ENCODE measurements around the gene CYB5A.
A peak's percentile ranks its signal among the peaks of the same experiment; 100 is the strongest.

The CYB5A gene

GRCh38 chr18:74278983-74279382 lies 12.8 kb downstream of the CYB5A start:
- Histone ChIP-seq H3K4me1 (ENCODE audit: control insufficient read depth in 1 of 2, insufficient read depth in 2 of 2, low read length in 2 of 2) (peaks cover 39 to 57% of the 10 kb centered on the region in 2 donors), H3K27me3 (ENCODE audit: control insufficient read depth in 1 of 2, insufficient read depth in 2 of 2, low read length in 2 of 2) (no peaks in the 10 kb centered on the region), H3K9ac (ENCODE audit: low read depth in 1 of 2, low read length in 2 of 2) (no peak overlapping the region), H3K36me3 (ENCODE audit: control insufficient read depth in 1 of 2, insufficient read depth in 2 of 2, low read length in 2 of 2) (peaks cover 0 to 22% of the 10 kb centered on the region in 2 donors), H3K9me3 (ENCODE audit: control insufficient read depth in 1 of 2, low read length in 2 of 2) (no peaks in the 10 kb centered on the region), H3K27ac (ENCODE audit: low read depth, low read length) (no peak overlapping the region), H3K4me3 (ENCODE audit: low read depth in 1 of 2, low read length in 2 of 2) (no peak overlapping the region)

GRCh38 chr18:74278058-74278457 lies 13.7 kb downstream of the CYB5A start:
- peaks cover 31 to 50% of the 10 kb centered on the region in 2 donors for H3K4me1 ChIP-seq (ENCODE audit: control insufficient read depth in 1 of 2, insufficient read depth in 2 of 2, low read length in 2 of 2)

DNA sequence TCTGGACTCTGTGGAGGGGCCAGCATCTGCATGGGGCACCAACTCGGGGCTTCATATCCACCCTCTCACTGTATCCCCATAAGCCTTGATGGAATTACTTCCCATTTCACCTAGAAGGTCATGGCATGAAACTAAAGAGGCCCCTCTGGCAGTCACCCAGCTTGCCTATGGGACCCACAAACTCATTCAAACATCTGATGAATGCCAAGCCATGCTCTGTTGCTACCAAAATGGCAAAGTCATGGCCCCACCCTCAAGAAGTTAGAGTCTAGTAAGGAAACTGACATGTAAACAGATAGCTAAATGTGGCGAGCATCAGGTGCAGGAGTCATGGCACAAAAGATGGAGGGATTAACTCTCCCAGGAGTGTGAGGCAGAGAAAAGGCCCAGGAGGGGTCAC lies 14.5 kb downstream of the CYB5A start:
- no peak overlapping the region for H3K27ac ChIP-seq (ENCODE audit: low read depth, low read length)
- H3K27me3 ChIP-seq (ENCODE audit: control insufficient read depth in 1 of 2, insufficient read depth in 2 of 2, low read length in 2 of 2), result no peaks in the 10 kb centered on the region
- H3K9ac ChIP-seq (ENCODE audit: low read depth in 1 of 2, low read length in 2 of 2), result no peak overlapping the region
- peaks cover 5 to 18% of the 10 kb centered on the region in 2 donors for H3K36me3 ChIP-seq (ENCODE audit: control insufficient read depth in 1 of 2, insufficient read depth in 2 of 2, low read length in 2 of 2)
- H3K4me1 ChIP-seq (ENCODE audit: control insufficient read depth in 1 of 2, insufficient read depth in 2 of 2, low read length in 2 of 2), result peaks cover 23 to 42% of the 10 kb centered on the region in 2 donors
- H3K9me3 ChIP-seq (ENCODE audit: control insufficient read depth in 1 of 2, low read length in 2 of 2), result no peaks in the 10 kb centered on the region
- no peak overlapping the region for H3K4me3 ChIP-seq (ENCODE audit: low read depth in 1 of 2, low read length in 2 of 2)

More at GRCh38 chr18:74278058-74278457, 13.7 kb downstream of the CYB5A start:
- no peak overlapping the region for H3K27ac ChIP-seq (ENCODE audit: low read depth, low read length)
- H3K9ac ChIP-seq (ENCODE audit: low read depth in 1 of 2, low read length in 2 of 2), result no peak overlapping the region
- no peaks in the 10 kb centered on the region for H3K27me3 ChIP-seq (ENCODE audit: control insufficient read depth in 1 of 2, insufficient read depth in 2 of 2, low read length in 2 of 2)
- no peaks in the 10 kb centered on the region for H3K9me3 ChIP-seq (ENCODE audit: control insufficient read depth in 1 of 2, low read length in 2 of 2)
- H3K36me3 ChIP-seq (ENCODE audit: control insufficient read depth in 1 of 2, insufficient read depth in 2 of 2, low read length in 2 of 2), result peaks cover 5 to 18% of the 10 kb centered on the region in 2 donors
- peak overlapping the region in 1 of 2 donors; percentile 13 for H3K4me3 ChIP-seq (ENCODE audit: low read depth in 1 of 2, low read length in 2 of 2)

DNA sequence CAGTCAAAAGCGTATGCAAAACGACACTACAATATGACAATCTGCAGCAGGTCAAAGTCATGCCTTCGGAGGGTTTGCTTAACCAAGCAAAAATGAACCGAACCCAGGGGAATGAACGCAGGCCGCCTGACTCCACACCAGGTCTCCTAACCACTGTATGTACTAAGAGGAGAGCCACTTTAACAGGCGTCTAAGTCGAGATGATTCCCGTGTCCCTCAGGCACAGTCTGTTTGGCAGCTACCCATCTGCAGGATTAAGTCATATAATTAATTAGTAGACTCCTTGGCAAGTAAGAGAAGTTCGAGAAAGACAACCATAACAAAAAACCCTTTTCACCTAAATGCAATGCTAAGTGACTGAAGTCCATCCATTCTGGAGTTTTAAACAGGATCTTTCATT lies 15.2 kb downstream of the CYB5A start:
- Histone ChIP-seq H3K27me3 (ENCODE audit: control insufficient read depth in 1 of 2, insufficient read depth in 2 of 2, low read length in 2 of 2) (no peaks in the 10 kb centered on the region), H3K27ac (ENCODE audit: low read depth, low read length) (no peak overlapping the region), H3K36me3 (ENCODE audit: control insufficient read depth in 1 of 2, insufficient read depth in 2 of 2, low read length in 2 of 2) (peaks cover 5 to 15% of the 10 kb centered on the region in 2 donors), H3K4me1 (ENCODE audit: control insufficient read depth in 1 of 2, insufficient read depth in 2 of 2, low read length in 2 of 2) (peaks cover 16 to 35% of the 10 kb centered on the region in 2 donors), H3K9ac (ENCODE audit: low read depth in 1 of 2, low read length in 2 of 2) (no peak overlapping the region), H3K9me3 (ENCODE audit: control insufficient read depth in 1 of 2, low read length in 2 of 2) (no peaks in the 10 kb centered on the region), H3K4me3 (ENCODE audit: low read depth in 1 of 2, low read length in 2 of 2) (no peak overlapping the region)

GRCh38 chr18:74275736-74276135 lies 16.0 kb downstream of the CYB5A start:
- no peak overlapping the region for H3K4me3 ChIP-seq (ENCODE audit: low read depth in 1 of 2, low read length in 2 of 2)
- H3K9ac ChIP-seq (ENCODE audit: low read depth in 1 of 2, low read length in 2 of 2), result no peak overlapping the region
- H3K27me3 ChIP-seq (ENCODE audit: control insufficient read depth in 1 of 2, insufficient read depth in 2 of 2, low read length in 2 of 2), result no peaks in the 10 kb centered on the region
- no peak overlapping the region for H3K27ac ChIP-seq (ENCODE audit: low read depth, low read length)
- H3K36me3 ChIP-seq (ENCODE audit: control insufficient read depth in 1 of 2, insufficient read depth in 2 of 2, low read length in 2 of 2), result peaks cover 5 to 9% of the 10 kb centered on the region in 2 donors
- H3K4me1 ChIP-seq (ENCODE audit: control insufficient read depth in 1 of 2, insufficient read depth in 2 of 2, low read length in 2 of 2), result peaks cover 11 to 27% of the 10 kb centered on the region in 2 donors
- no peaks in the 10 kb centered on the region for H3K9me3 ChIP-seq (ENCODE audit: control insufficient read depth in 1 of 2, low read length in 2 of 2)

- H3K4me1 ChIP-seq (ENCODE audit: control insufficient read depth in 1 of 2, insufficient read depth in 2 of 2, low read length in 2 of 2), result peaks cover 15 to 32% of the 10 kb centered on the region in 2 donors
- no peak overlapping the region for H3K27ac ChIP-seq (ENCODE audit: low read depth, low read length)
These were observed 17.1 kb downstream of the CYB5A start for GRCh38 chr18:74274700-74275099.

GRCh38 chr18:74273394-74273793 lies 18.4 kb downstream of the CYB5A start:
- Histone ChIP-seq H3K27ac (ENCODE audit: low read depth, low read length) (no peak overlapping the region), H3K4me3 (ENCODE audit: low read depth in 1 of 2, low read length in 2 of 2) (no peak overlapping the region), H3K9ac (ENCODE audit: low read depth in 1 of 2, low read length in 2 of 2) (no peak overlapping the region), H3K27me3 (ENCODE audit: control insufficient read depth in 1 of 2, insufficient read depth in 2 of 2, low read length in 2 of 2) (no peaks in the 10 kb centered on the region), H3K36me3 (ENCODE audit: control insufficient read depth in 1 of 2, insufficient read depth in 2 of 2, low read length in 2 of 2) (peaks cover 5 to 7% of the 10 kb centered on the region in 2 donors), H3K4me1 (ENCODE audit: control insufficient read depth in 1 of 2, insufficient read depth in 2 of 2, low read length in 2 of 2) (peaks cover 19 to 39% of the 10 kb centered on the region in 2 donors), H3K9me3 (ENCODE audit: control insufficient read depth in 1 of 2, low read length in 2 of 2) (no peaks in the 10 kb centered on the region)

More at GRCh38 chr18:74274700-74275099, 17.1 kb downstream of the CYB5A start:
- Histone ChIP-seq H3K4me3 (ENCODE audit: low read depth in 1 of 2, low read length in 2 of 2) (no peak overlapping the region), H3K27me3 (ENCODE audit: control insufficient read depth in 1 of 2, insufficient read depth in 2 of 2, low read length in 2 of 2) (no peaks in the 10 kb centered on the region), H3K36me3 (ENCODE audit: control insufficient read depth in 1 of 2, insufficient read depth in 2 of 2, low read length in 2 of 2) (peaks cover 5 to 9% of the 10 kb centered on the region in 2 donors), H3K9ac (ENCODE audit: low read depth in 1 of 2, low read length in 2 of 2) (no peak overlapping the region), H3K9me3 (ENCODE audit: control insufficient read depth in 1 of 2, low read length in 2 of 2) (no peaks in the 10 kb centered on the region)

GRCh38 chr18:74271635-74272034 lies 20.1 kb downstream of the CYB5A start:
- H3K4me3 ChIP-seq (ENCODE audit: low read depth in 1 of 2, low read length in 2 of 2), result no peak overlapping the region
- H3K36me3 ChIP-seq (ENCODE audit: control insufficient read depth in 1 of 2, insufficient read depth in 2 of 2, low read length in 2 of 2), result peaks cover 5 to 6% of the 10 kb centered on the region in 2 donors
- H3K4me1 ChIP-seq (ENCODE audit: control insufficient read depth in 1 of 2, insufficient read depth in 2 of 2, low read length in 2 of 2), result peaks cover 28 to 41% of the 10 kb centered on the region in 2 donors
- no peak overlapping the region for H3K27ac ChIP-seq (ENCODE audit: low read depth, low read length)
- H3K9ac ChIP-seq (ENCODE audit: low read depth in 1 of 2, low read length in 2 of 2), result no peak overlapping the region
- no peaks in the 10 kb centered on the region for H3K9me3 ChIP-seq (ENCODE audit: control insufficient read depth in 1 of 2, low read length in 2 of 2)
- no peaks in the 10 kb centered on the region for H3K27me3 ChIP-seq (ENCODE audit: control insufficient read depth in 1 of 2, insufficient read depth in 2 of 2, low read length in 2 of 2)

GRCh38 chr18:74268933-74269620 lies 22.7 kb downstream of the CYB5A start:
- Histone ChIP-seq H3K36me3 (ENCODE audit: control insufficient read depth in 1 of 2, insufficient read depth in 2 of 2, low read length in 2 of 2) (peaks cover 15 to 22% of the 10 kb centered on the region in 2 donors), H3K27ac (ENCODE audit: low read depth, low read length) (no peak overlapping the region), H3K9me3 (ENCODE audit: control insufficient read depth in 1 of 2, low read length in 2 of 2) (no peaks in the 10 kb centered on the region), H3K4me1 (ENCODE audit: control insufficient read depth in 1 of 2, insufficient read depth in 2 of 2, low read length in 2 of 2) (peaks cover 36 to 46% of the 10 kb centered on the region in 2 donors), H3K9ac (ENCODE audit: low read depth in 1 of 2, low read length in 2 of 2) (no peak overlapping the region), H3K4me3 (ENCODE audit: low read depth in 1 of 2, low read length in 2 of 2) (no peak overlapping the region), H3K27me3 (ENCODE audit: control insufficient read depth in 1 of 2, insufficient read depth in 2 of 2, low read length in 2 of 2) (no peaks in the 10 kb centered on the region)

- H3K36me3 ChIP-seq (ENCODE audit: control insufficient read depth in 1 of 2, insufficient read depth in 2 of 2, low read length in 2 of 2), result peaks cover 15 to 18% of the 10 kb centered on the region in 2 donors
- H3K9ac ChIP-seq (ENCODE audit: low read depth in 1 of 2, low read length in 2 of 2), result no peak overlapping the region
- no peaks in the 10 kb centered on the region for H3K27me3 ChIP-seq (ENCODE audit: control insufficient read depth in 1 of 2, insufficient read depth in 2 of 2, low read length in 2 of 2)
- no peak overlapping the region for H3K27ac ChIP-seq (ENCODE audit: low read depth, low read length)
- no peaks in the 10 kb centered on the region for H3K9me3 ChIP-seq (ENCODE audit: control insufficient read depth in 1 of 2, low read length in 2 of 2)
- H3K4me1 ChIP-seq (ENCODE audit: control insufficient read depth in 1 of 2, insufficient read depth in 2 of 2, low read length in 2 of 2), result peaks cover 36 to 46% of the 10 kb centered on the region in 2 donors
- no peak overlapping the region for H3K4me3 ChIP-seq (ENCODE audit: low read depth in 1 of 2, low read length in 2 of 2)
These were observed 23.6 kb downstream of the CYB5A start for GRCh38 chr18:74268175-74268574.
